Choroid plexus epithelial cell (primary cell): Measurements from ENCODE around the gene KIF3C.
A peak's percentile ranks its signal among the peaks of the same experiment; 100 is the strongest.

Source experiments
- DNase-seq: peaks from one replicate; pipeline ENCODE4 v3.0.0-alpha.2; 2010; ENCODE audit warnings: low read depth
- H3K4me3 ChIP-seq: 2 replicates; pipeline ENCODE4 v1.5.1; 2011; ENCODE audit warnings: low read depth, mild to moderate bottlenecking, control low read depth, low read length, moderate library complexity
- CTCF ChIP-seq: conservative IDR thresholded peaks from 2 replicates; pipeline ENCODE4 v1.5.1; 2011; ENCODE audit warnings: low read depth, mild to moderate bottlenecking, control low read depth, inconsistent platforms, low read length, moderate library complexity

The KIF3C gene

GRCh38 chr2:25895018-25895417 lies 87.3 kb downstream of the KIF3C start:
- no peak for DNase-seq
- no peak overlapping the region for H3K4me3 ChIP-seq
- TF ChIP-seq CTCF, result no peak

- no peak for TF ChIP-seq CTCF
- no peak overlapping the region for H3K4me3 ChIP-seq
- DNase-seq, result peak; percentile 85
Observed at GRCh38 chr2:25894135-25894830, 88.0 kb downstream of the KIF3C start.

GRCh38 chr2:25891672-25892071 lies 90.6 kb downstream of the KIF3C start:
- no peak overlapping the region for H3K4me3 ChIP-seq
- TF ChIP-seq CTCF, result no peak
- DNase-seq, result no peak

- TF ChIP-seq CTCF, result no peak
- no peak for DNase-seq
- no peak overlapping the region for H3K4me3 ChIP-seq
Observed at GRCh38 chr2:25887624-25888242, 94.6 kb downstream of the KIF3C start.

GRCh38 chr2:25885933-25886332 lies 96.4 kb downstream of the KIF3C start:
- TF ChIP-seq CTCF, result no peak
- peak; percentile 80 for DNase-seq
- H3K4me3 ChIP-seq, result no peak overlapping the region

GRCh38 chr2:25881764-25882163 lies 100.5 kb downstream of the KIF3C start:
- H3K4me3 ChIP-seq, result no peak overlapping the region
- no peak for TF ChIP-seq CTCF
- DNase-seq, result no peak
